Jurkat, Clone E6-1 (cell line): ENCODE results near the gene KYNU.
"Not testable (repeated sequence)": the region's sequence is repeated elsewhere in the genome, so short reads cannot be mapped to it uniquely, and the experiment has no call there.

Source experiments
- DNase-seq: peaks from one replicate; pipeline ENCODE4 v3.0.0-alpha.2; 2011; ENCODE audit warnings: low read depth, low spot score
- H3K4me3 ChIP-seq: 2 replicates; pipeline ENCODE4 v1.5.1; 2011; ENCODE audit warnings: mild to moderate bottlenecking, low read length, control low read depth, moderate library complexity

KYNU gene

DNA sequence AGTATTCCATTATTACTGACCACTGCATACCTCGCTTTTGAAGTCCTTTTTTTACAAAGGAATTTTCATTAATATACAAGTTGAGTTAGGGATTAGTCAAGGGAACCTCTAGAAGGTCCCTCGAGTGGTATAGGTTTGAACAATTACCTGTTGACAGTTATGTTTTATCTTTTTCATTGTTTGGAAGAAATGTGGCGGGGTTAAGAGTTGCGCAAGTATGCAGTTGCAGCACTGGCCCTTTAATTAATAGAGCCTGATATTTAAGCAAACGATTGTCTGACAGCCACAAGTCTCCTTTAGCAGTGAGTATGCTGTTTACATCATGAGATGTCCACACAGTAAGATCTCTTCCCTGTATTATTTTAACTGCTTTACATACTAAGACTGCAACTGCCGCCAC lies 24.3 kb downstream of the KYNU start:
- DNase-seq, result no peak
- H3K4me3 ChIP-seq, result no peak overlapping the region

DNA sequence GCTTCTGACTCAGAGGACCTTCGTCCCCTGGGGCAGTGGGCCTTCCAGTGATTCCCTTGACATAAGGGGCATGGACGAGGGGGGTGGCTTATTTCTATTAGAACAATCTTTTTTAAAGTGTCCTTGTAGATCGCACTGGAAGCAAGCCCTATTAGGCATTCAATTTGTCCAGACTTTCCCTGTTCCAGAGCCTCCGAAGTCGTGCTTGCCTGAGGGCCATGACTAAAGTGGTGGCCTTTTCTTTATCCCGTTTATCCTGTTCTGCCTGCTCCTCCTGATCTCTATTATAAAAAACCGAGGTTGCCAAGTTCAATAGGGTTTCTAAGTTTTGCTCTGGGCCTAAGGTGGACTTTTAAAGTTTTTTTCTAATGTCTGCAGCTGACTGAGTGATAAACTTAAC lies 26.3 kb downstream of the KYNU start:
- not testable (repeated sequence) for DNase-seq, H3K4me3 ChIP-seq

DNA sequence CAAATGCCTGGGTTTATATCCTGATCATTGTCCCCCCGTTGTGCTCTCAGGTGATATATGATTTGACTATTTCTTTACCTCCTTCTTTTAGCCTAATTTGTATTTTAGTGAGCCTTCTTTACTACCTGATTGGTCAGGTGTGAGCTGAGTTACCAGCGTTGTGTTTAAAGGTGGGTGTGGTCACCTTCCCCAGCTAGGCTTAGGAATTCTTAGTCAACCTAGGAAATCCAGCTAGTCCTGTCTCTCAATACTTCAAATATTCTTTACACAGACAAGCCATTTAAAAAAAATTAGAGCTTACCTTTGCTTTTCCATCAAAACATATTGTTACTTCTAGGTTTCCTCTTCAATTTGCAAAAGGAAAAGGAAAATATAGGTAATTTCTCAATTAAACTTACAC lies 30.2 kb downstream of the KYNU start:
- no peak overlapping the region for H3K4me3 ChIP-seq
- DNase-seq, result no peak

DNA sequence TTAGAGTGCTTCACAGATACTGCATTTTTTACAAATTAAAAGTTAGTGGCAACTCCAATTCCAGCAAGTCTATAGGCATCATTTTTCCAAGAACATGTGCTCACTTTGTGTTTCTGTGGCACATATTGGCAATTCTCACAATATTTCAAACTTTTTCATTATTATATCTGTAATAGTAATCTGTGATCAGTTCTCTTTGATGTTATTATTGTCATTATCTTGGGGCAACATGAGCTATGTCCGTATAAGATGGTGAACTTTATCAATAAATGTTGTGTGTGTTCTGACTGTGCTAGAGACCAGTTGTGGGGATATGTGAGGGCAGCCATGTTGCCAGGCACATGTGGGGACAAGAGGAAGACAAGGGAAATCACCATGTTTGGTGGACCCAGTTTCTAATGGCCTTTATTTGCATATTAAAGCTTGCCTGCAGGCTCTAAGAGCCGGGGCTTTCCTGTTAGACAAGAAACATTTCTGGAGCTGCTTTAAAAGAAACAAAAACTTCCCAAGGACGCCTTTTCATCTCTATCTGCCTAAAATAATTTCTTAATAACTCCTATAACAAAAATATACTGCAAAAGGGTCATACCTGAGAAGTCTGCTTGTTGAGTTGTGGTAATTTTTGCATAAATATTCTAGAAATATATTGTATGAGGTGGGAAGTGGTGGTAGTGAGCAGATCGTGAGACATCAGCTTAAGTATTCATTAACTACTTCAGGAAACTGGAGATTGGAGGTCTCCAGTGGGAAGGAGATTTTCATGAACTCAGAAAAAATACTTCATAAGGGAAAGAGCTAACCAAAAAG lies 37.2 kb downstream of the KYNU start:
- no peak for DNase-seq

DNA sequence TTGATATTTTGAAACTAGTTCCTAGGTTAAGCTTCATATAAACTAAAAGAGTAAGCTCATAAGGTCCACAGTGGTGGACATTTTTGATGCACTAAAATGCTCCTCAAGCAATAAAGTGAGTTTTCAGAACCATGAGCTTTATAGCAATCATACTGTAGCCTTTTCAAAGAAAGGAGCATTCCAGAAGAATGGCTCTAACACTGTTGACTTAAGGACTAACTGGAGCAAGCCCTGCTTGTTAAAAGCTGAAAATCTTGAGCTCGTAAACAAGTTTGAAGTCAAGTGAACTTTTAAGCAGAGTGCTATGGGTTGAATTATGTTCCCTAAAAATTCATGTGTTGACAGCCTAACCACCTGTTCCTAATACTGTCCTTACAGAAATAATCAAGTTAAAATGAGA lies 38.0 kb downstream of the KYNU start:
- DNase-seq, result no peak
- H3K4me3 ChIP-seq, result no peak overlapping the region

More for the DNA sequence above, 37.2 kb downstream of the KYNU start:
- H3K4me3 ChIP-seq, result no peak overlapping the region

DNA sequence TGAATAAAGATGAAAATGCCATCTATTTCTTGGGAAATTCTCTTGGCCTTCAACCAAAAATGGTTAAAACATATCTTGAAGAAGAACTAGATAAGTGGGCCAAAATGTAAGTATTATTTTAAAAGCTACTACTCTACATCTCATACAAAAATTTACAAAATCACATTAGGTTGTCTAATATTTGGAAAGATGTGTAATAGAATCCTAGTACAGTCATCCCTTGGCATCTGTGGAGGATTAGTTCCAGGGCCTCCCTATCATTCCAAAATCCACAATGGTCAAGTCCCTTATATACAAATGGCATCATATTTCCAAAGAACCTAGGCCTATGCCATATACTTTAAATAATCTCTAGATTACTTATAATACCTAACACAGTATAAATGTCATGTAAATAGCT lies 41.2 kb downstream of the KYNU start:
- DNase-seq, result no peak
- no peak overlapping the region for H3K4me3 ChIP-seq

DNA sequence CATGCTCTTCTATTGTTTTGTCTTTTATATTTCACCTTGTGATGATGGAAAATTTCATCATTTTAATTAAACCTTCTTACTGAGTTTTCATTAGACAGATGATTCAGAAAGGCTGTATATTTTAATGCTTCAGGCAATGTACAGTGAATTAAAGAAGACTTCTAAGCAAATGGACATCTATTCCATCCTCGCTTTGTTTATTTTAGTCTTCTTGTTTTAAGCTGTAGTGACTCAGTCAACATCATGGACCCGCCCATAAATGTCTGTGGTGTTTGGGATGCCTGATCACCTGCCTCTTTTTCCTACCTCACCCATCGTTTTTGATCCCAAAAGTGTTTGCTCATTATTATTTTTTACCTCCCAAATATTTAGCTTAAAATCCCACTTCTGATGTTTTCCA lies 43.1 kb downstream of the KYNU start:
- H3K4me3 ChIP-seq, result no peak overlapping the region
- no peak for DNase-seq

DNA sequence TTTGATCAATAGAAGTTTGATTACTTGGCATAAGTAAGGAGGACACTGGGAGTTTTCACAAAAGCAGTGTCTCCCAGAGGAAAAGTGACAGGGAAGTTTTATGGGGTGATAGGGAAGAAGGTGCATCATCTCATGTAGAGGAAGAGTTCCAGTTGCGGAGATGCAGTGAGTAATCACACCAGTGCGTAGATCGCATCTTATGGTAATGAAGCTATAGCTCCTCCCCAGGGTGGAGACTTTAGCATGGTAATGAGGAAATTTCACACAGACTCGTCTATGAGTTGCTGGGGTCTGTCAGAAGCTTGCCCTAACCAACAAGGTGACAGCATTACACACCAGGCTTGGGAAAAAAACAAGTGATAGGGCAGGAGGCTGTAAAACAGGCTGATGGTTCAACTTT lies 49.0 kb downstream of the KYNU start:
- no peak overlapping the region for H3K4me3 ChIP-seq
- no peak for DNase-seq

DNA sequence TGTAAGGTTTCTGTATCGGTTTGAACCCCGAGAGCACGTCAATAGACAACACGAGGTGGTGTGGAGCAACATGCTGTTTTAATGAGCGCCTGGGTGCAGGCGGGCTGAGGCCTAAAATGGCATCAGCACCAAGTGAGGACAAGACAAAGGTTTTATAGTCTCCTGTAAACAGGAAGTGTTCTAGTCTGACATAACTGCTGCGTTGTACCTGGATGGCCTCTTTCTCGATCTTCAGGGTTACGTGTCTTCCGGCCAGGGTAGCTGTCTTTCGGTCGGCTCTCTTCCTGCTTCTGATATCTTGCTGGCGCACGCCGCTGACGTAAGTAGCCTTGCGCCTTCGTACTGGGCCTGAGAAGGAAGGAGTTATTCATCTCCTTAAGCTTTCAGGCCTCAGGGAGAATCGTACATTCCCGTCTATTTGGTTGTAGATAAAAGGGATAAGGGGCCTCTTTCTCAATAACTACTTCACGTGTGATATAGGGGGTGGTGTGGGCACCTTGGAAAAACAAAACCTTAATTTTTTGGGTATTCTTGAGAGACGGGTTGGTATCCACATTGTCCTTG lies 53.5 kb downstream of the KYNU start:
- H3K4me3 ChIP-seq, result no peak overlapping the region
- DNase-seq, result no peak

DNA sequence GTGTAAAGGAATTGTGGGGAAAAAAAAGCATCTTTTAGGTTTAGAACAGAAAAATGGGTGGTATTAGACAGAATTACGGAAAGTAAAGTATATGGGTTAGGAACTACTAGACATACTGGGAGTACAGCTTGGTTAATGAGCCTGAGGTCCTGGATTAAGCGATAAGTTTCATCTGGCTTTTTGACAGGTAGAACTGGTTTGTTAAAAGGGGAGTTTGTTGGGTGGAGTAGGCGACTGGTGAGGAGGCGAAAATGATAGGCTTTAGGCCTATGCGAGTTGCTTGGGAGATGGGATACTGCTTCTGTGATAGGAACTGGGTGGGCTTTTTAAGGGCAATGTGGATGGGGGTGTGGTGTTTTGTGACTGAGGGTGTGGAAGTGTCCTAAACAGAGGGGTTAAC lies 56.5 kb downstream of the KYNU start:
- H3K4me3 ChIP-seq, result no peak overlapping the region
- no peak for DNase-seq

DNA sequence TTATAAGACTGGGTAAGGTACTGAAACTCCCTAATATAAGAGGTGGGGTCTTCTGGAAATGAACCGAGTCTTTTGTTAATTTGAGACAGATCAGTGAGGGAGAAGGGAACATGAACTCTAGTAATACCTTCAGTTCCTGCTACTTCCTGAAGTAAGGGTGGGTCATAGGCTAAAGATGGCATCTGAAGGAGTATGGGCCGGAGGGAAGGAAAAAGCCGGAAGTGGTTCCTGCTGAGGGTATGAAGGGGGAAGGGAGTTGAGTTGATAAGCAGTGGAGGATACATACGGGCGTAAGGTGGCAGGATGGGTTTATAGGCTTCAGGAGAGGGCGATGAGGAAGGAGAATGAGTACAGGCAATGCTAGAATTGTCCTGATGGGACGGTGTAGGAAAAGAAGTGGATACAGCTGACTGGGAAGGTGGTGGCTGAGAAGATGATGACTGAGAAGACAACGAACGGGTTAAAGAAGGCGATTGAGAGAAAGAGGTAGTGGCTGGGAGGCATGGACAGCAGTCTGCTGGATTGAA lies 58.2 kb downstream of the KYNU start:
- H3K4me3 ChIP-seq, result no peak overlapping the region
- no peak for DNase-seq

DNA sequence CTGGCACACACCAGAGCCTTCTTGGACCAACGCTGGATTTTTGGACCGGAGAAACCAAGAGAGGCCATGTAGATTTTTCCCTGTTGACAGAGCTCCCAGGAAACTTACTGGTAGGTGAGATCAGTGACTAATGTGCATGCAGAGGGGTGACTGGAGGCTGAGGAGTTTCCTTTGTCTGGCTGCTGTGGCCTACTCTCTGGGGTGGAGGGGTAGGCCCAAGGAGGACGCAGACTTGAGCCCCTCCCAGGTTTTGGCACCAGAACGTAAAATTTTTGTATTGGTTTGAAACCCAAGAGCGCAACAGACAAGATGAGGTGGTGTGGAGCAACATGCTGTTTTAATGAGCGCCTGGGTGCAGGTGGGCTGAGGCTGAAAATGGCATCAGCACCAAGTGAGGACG lies 59.2 kb downstream of the KYNU start:
- no peak for DNase-seq
- H3K4me3 ChIP-seq, result no peak overlapping the region

DNA sequence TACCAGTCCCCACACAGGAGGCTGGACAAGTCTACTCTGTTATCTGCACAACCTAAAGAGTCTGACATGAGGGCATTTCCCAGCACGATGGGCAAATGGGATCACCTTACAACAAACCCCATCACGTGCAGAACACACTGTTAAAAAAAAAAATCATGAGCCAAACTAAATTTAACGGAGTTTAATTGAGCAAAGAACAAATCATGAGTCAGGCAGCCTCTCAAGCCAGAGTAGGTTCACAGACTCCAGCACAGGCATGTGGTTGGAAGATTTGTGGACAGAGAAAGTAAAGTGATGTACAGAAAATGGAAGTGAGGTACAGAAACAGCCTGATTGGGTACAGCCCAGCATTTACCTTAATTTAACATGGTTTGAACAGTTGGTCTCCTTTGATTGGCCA lies 59.9 kb downstream of the KYNU start:
- no peak overlapping the region for H3K4me3 ChIP-seq
- DNase-seq, result no peak

DNA sequence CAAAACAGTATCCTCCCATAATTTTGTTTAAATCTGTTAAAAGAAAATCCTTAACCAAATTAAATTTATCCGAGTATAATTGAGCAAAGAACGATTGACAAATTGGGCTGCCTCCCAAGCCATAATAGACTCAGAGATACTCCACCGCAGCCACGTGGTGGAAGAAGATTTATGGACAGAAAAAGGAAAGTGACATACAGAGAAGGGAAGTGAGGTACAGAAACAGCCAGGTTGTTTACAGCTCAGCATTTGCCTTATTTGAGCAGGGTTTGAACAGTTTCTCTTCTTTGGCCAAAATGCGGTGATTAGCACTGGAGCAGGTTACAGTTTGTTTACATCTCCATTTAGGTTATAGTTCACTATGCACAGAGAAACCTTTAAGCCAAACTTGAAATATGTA lies 60.8 kb downstream of the KYNU start:
- DNase-seq, result no peak
- no peak overlapping the region for H3K4me3 ChIP-seq

DNA sequence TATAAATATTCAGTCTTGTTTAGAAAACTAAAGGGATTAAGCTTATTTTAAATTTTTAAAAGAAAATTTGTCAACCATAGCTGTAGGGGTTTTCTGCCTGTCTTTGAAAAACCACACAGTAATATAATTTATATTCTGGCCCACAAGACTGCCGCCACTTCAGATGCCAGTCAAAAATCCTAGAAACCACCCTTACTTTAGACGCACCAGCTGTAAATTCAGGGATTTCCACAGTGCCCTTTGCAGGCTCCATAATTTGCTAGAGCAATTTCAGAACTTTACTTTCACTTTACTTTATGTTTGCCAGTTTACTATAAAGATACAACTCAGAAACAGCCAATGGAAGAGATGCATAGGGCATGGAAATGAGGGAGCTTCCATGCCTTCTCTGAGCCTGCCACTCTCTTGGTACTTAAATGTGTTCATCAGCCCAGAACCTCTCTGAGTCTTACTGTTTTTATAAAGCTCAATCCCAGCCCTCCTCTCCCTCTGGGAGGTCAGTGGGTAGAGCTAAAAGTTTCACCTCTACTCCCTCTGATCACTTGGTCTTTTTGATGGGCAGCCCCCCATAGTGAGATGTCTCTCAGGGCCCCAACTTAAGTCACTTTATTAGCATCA lies 63.3 kb downstream of the KYNU start:
- DNase-seq, result no peak
- no peak overlapping the region for H3K4me3 ChIP-seq

DNA sequence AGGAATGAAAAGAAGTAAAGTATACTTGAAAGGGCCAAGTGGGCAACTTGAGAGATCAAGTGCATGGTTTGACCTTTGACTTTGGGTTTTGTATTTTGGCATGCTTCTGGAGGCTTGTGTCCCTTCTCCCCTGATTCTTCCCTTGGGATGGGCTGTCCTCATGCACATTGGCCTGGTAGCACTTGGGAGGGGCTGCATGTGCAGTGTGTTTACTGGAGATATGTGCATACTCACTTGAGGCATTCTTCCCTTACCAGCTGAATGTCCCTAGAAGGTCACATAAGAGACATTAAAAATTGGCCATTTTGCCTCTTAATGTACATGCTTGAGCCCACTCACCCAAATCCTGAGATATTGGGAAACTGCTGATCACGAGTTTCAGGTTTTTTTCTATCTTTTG lies 65.2 kb downstream of the KYNU start:
- DNase-seq, result no peak
- H3K4me3 ChIP-seq, result no peak overlapping the region

DNA sequence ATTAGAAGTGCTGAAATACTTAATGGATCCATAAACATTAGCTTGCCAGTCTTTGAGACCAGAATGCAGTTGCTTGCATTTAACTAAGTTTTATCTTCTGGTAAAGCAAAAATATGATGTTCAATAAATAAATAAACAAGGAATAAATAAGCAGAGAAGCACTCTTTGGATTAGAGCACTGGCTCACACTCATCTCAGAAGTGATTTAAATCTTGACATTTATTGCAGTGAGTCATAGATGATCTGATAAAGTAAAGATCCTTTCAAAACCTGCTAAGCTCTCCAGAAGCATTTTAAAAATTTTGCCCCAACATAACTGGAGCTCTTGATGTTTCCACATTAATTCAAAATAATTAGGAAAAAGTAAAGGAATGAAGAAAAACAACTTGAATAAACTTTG lies 66.8 kb downstream of the KYNU start:
- DNase-seq, result no peak

DNA sequence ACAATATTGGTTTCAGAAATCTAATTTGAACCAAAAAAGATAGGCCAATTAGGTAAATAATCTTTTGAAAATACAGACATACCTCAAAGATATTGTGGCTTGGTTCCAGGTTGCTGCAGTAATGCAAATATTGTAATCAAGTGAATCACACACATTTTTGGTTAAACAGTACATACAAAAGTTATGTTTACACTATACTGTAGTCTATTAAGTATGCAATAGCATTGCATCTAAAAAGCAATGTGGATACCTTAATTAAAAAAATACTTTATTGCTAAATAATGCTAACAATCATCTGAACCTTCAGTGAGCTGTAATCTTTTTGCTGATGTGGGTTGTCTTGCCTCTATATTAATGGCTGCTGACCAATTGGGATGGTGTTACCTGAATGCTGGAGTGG lies 67.3 kb downstream of the KYNU start:
- no peak for DNase-seq
- no peak overlapping the region for H3K4me3 ChIP-seq

More for the DNA sequence above, 66.8 kb downstream of the KYNU start:
- no peak overlapping the region for H3K4me3 ChIP-seq

DNA sequence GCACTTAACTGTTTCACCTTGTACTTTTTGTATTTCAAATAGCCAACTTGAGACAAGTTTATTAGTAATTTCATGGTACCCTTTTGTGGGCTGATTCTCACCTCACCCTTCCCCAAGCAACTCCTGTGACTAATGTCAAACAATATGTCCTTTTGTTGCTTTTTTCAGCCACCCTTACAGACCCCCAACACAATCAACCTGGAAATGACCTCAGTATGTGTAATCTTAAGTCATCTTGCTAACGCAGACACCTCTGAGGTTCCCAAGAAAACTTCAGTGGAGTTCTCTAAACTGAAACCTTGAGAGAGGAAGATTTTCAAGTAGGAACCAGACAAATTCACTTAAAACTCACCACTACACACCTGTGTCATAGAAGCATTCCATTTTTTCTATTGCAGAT lies 69.5 kb downstream of the KYNU start:
- no peak overlapping the region for H3K4me3 ChIP-seq

DNA sequence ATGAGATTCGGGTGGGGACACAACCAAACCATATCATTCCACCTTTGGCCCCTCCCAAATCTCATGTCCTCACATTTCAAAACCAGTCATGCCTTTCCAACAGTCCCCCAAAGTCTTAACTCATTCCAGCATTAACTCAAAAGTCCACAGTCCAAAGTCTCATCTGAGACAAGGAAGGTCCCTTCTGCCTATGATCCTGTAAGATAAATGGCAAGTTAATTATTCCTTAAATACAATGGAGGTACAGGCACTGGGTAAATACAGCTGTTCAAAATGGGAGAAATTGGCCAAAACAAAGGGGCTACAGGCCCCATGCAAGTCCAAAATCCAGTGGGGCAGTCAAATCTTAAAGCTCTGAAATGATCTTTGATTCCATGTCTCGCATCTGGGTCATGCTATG lies 71.3 kb downstream of the KYNU start:
- not testable (repeated sequence) for DNase-seq, H3K4me3 ChIP-seq

More for the DNA sequence above, 69.5 kb downstream of the KYNU start:
- no peak for DNase-seq
